GM23338 (cell line): ENCODE results near the gene GALM. TPM values are rescaled to one million over a fixed set of nuclear protein-coding genes. Genes with fewer than 3 reads are reported as not detected.

Experiments
- ATAC-seq: fragments of 200-7000 bp; cut with Tn5 transposase; 3 replicates; pipeline ENCODE4 v1.9.1; 2020
- DNase-seq: peaks from one replicate; pipeline ENCODE4 v3.0.0-alpha.2; 2015; ENCODE audit warnings: low spot score
- H2AFZ ChIP-seq: fragments of 200-600 bp; sonication (generic); 2 replicates; pipeline ENCODE4 v1.8.0; 2016; ENCODE audit warnings: antibody characterized with exemption, mild to moderate bottlenecking, moderate library complexity
- H3F3A ChIP-seq: fragments of 200-600 bp; sonication (generic); replicated peaks from 2 replicates; pipeline ENCODE4 v1.8.0; 2017; ENCODE audit warnings: antibody characterized with exemption, mixed run types, low read depth
- H3K27ac ChIP-seq: fragments of 200-600 bp; sonication (generic); 2 replicates; pipeline ENCODE4 v1.6.1; 2016; ENCODE audit warnings: low read depth
- H3K27me3 ChIP-seq: fragments of 200-600 bp; sonication (generic); 2 replicates; pipeline ENCODE4 v1.8.0; 2016; ENCODE audit warnings: mild to moderate bottlenecking, mixed run types, moderate library complexity; ENCODE audit not compliant: insufficient read depth
- H3K36me3 ChIP-seq: fragments of 200-600 bp; sonication (generic); 2 replicates; pipeline ENCODE4 v1.8.0; 2016; ENCODE audit warnings: mild to moderate bottlenecking; ENCODE audit not compliant: insufficient read depth
- H3K4me1 ChIP-seq: fragments of 200-600 bp; sonication (generic); 2 replicates; pipeline ENCODE4 v1.8.0; 2016; ENCODE audit warnings: mild to moderate bottlenecking, moderate library complexity; ENCODE audit not compliant: insufficient read depth
- H3K4me2 ChIP-seq: fragments of 200-600 bp; sonication (generic); 2 replicates; pipeline ENCODE4 v1.7.1; 2017; ENCODE audit warnings: mixed run types
- H3K4me3 ChIP-seq: fragments of 200-600 bp; sonication (generic); 2 replicates; pipeline ENCODE4 v1.6.1; 2016; ENCODE audit warnings: mixed run types
- H3K79me2 ChIP-seq: fragments of 200-600 bp; sonication (generic); replicated peaks from 2 replicates; pipeline ENCODE4 v1.8.0; 2017; ENCODE audit warnings: mild to moderate bottlenecking; ENCODE audit not compliant: insufficient read depth
- H3K9me2 ChIP-seq: fragments of 200-600 bp; sonication (generic); 2 replicates; pipeline ENCODE4 v1.8.0; 2017; ENCODE audit not compliant: insufficient read depth
- H4K20me1 ChIP-seq: fragments of 200-600 bp; sonication (generic); replicated peaks from 2 replicates; pipeline ENCODE4 v1.8.0; 2017; ENCODE audit warnings: mild to moderate bottlenecking; ENCODE audit not compliant: insufficient read depth
- H3K27ac Mint-ChIP-seq: 2 replicates; pipeline ENCODE4 v1.8.0; 2020; ENCODE audit warnings: inconsistent platforms, mild to moderate bottlenecking, moderate library complexity, mixed read lengths
- H3K27me3 Mint-ChIP-seq: 3 replicates; pipeline ENCODE4 v1.8.0; 2022; ENCODE audit warnings: low read depth, mild to moderate bottlenecking, moderate library complexity, mixed read lengths, inconsistent platforms; ENCODE audit not compliant: insufficient read depth, poor library complexity
- H3K36me3 Mint-ChIP-seq: 3 replicates; pipeline ENCODE4 v1.8.0; 2021; ENCODE audit warnings: low read depth, mild to moderate bottlenecking, inconsistent platforms, moderate library complexity, mixed read lengths
- H3K4me1 Mint-ChIP-seq: 3 replicates; pipeline ENCODE4 v1.8.0; 2020; ENCODE audit warnings: mild to moderate bottlenecking, inconsistent platforms, mixed read lengths
- H3K4me3 Mint-ChIP-seq: 3 replicates; pipeline ENCODE4 v1.8.0; 2021; ENCODE audit warnings: moderate library complexity, mild to moderate bottlenecking, inconsistent platforms, mixed read lengths
- H3K9me3 Mint-ChIP-seq: 3 replicates; pipeline ENCODE4 v1.8.0; 2020; ENCODE audit warnings: moderate library complexity, mild to moderate bottlenecking, inconsistent platforms, mixed read lengths
- CTCF ChIP-seq, 2 experiments: fragments of 200-600 bp in 1 of 2; sonication (generic) in 1 of 2; conservative IDR thresholded peaks; 2 replicates each; pipeline versions ENCODE4 v1.5.1 to v1.6.1; 2016 to 2017; ENCODE audit warnings: antibody characterized with exemption in 2 of 2, low read depth in 2 of 2, mild to moderate bottlenecking in 2 of 2, moderate library complexity in 1 of 2
- EZH2 ChIP-seq: fragments of 200-600 bp; sonication (generic); IDR thresholded peaks from one replicate; pipeline ENCODE4 v1.8.0; 2017; ENCODE audit warnings: antibody characterized with exemption, mild to moderate bottlenecking, low read depth; ENCODE audit not compliant: unreplicated experiment
- POLR2AphosphoS5 ChIP-seq: IDR thresholded peaks from 2 replicates; pipeline ENCODE4 v1.6.1; 2016; ENCODE audit warnings: antibody characterized with exemption, low read depth
- STAT1 ChIP-seq: IDR thresholded peaks from one replicate; pipeline ENCODE4 v1.6.1; 2016; ENCODE audit warnings: antibody characterized with exemption; ENCODE audit not compliant: unreplicated experiment
- ZNF331 ChIP-seq: fragments of 250-450 bp; sonication (Bioruptor Pico); IDR thresholded peaks from 2 replicates; pipeline ENCODE4 v1.5.0; 2020; ENCODE audit warnings: low read depth, mild to moderate bottlenecking, moderate library complexity
- polyA plus RNA-seq: library from polyadenylated mRNA; unstranded; fragments of >200 nt; fragmentation: Nextera tagmentation; extraction: Ambion mirVana; gene quantifications from 2 replicates; pipeline ENCODE4 v1.2.1, GENCODE V29; 2016
- total RNA-seq: library from RNA; depleted of rRNA; stranded (reverse); fragments of >200 nt; shearing (Covaris generic); gene quantifications from 2 replicates; pipeline ENCODE4 v1.2.3, GENCODE V29; 2014
- TF ChIP-seq, protein P1 (sequence below): IDR thresholded peaks from 2 replicates; pipeline ENCODE4 v1.6.1; 2016; ENCODE audit warnings: antibody characterized with exemption

Gene GALM
- total and polyA plus RNA-seq, 2 experiments from 2014 or later = 9.3 to 21.6 TPM

- TF ChIP-seq ZNF331 (CRISPR knock-in tag) = no peak
- TF ChIP-seq, protein P1, sequence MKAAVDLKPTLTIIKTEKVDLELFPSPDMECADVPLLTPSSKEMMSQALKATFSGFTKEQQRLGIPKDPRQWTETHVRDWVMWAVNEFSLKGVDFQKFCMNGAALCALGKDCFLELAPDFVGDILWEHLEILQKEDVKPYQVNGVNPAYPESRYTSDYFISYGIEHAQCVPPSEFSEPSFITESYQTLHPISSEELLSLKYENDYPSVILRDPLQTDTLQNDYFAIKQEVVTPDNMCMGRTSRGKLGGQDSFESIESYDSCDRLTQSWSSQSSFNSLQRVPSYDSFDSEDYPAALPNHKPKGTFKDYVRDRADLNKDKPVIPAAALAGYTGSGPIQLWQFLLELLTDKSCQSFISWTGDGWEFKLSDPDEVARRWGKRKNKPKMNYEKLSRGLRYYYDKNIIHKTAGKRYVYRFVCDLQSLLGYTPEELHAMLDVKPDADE = no peak
- TF ChIP-seq CTCF (conservative IDR thresholded peaks at IDR 0.05; ENCODE audit: low read depth in 2 of 2) = peak; percentile 45 to 78
- TF ChIP-seq EZH2 = no peak
- Histone ChIP-seq H3K79me2 (peaks cover 33% of the 10 kb centered on the region), H3K4me1 (peaks cover 16% of the 10 kb centered on the region), H3K4me3 (no peak overlapping the region), H3K9me2 (no peaks in the 10 kb centered on the region), H4K20me1 (peaks cover 34% of the 10 kb centered on the region), H3K4me2 (no peak overlapping the region), H3F3A (peaks cover 39% of the 10 kb centered on the region), H2AFZ (no peak overlapping the region), H3K27me3 (no peaks in the 10 kb centered on the region), H3K27ac (peak overlapping the region; percentile 73), H3K36me3 (peaks cover 39% of the 10 kb centered on the region)
- peaks cover 21% of the 10 kb centered on the region for H3K4me1 Mint-ChIP-seq
- H3K27me3 Mint-ChIP-seq = peaks cover 15% of the 10 kb centered on the region
- peak overlapping the region; percentile 62 for H3K27ac Mint-ChIP-seq
- peak; percentile 76 for DNase-seq
- H3K4me3 Mint-ChIP-seq = no peak overlapping the region
- peak; percentile 32 for ATAC-seq
- peaks cover 86% of the 10 kb centered on the region for H3K36me3 Mint-ChIP-seq
- H3K9me3 Mint-ChIP-seq = peaks cover 10% of the 10 kb centered on the region; the same call in 2 of the 3 replicates
Observed at GRCh38 chr2:38740851-38741731, 75.2 kb downstream of the GALM start.

DNA sequence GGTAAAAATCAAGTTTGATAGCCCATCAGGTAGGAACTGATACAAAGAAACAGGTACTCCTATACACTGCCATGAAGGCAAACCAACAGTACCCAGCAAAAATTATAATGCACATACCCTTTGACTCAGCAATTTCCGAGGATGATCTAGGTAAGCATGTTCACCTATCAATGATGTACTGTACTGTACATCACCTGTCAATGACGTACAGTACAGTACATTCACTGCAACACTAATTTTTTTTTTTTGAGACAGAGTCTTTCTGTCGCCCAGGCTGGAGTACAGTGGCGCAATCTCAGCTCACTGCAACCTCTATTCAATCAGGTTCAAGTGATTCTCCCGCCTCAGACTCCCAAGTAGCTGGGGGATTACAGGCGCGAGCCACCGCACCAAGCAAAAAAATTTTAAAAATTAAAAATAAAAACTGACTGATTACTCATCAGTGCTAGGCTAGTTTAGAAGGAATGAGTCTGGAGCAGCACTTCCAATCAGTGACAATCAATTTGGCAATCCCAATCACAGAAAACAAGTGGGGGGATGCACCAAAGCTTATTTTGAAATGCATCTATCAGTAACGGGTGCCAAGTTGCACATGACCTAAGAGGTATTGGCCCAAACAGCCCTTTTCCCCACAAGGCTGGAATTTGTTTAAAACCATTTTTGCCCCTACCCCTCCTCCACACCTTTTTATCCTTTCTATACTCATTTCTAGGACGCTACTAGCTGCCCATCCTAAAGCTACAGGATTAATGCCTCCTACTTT is 77.1 kb downstream of the GALM start:
- peaks cover 10% of the 10 kb centered on the region; the same call in 2 of the 3 replicates for H3K9me3 Mint-ChIP-seq
- Histone ChIP-seq H3K4me1 (peaks cover 6% of the 10 kb centered on the region; the same call in 1 of the 2 replicates), H3F3A (peaks cover 54% of the 10 kb centered on the region), H3K27me3 (no peaks in the 10 kb centered on the region), H4K20me1 (peaks cover 45% of the 10 kb centered on the region), H3K27ac (peak overlapping the region; percentile 60; the same call in 1 of the 2 replicates), H2AFZ (no peak overlapping the region), H3K36me3 (peaks cover 53% of the 10 kb centered on the region), H3K9me2 (no peaks in the 10 kb centered on the region), H3K79me2 (peaks cover 52% of the 10 kb centered on the region), H3K4me2 (no peak overlapping the region), H3K4me3 (no peak overlapping the region)
- DNase-seq (no peak), ATAC-seq (peak; percentile 6; the same call in 2 of the 3 replicates)
- H3K27ac Mint-ChIP-seq = peak overlapping the region; percentile 56; the same call in 1 of the 2 replicates
- H3K27me3 Mint-ChIP-seq = peaks cover 9% of the 10 kb centered on the region
- H3K4me3 Mint-ChIP-seq = no peak overlapping the region
- H3K4me1 Mint-ChIP-seq = peaks cover 20% of the 10 kb centered on the region
- TF ChIP-seq POLR2AphosphoS5 = peak; percentile 45; the same call in 1 of the 2 replicates
- TF ChIP-seq STAT1 = no peak
- peaks cover 95% of the 10 kb centered on the region for H3K36me3 Mint-ChIP-seq
